ENCODE data around the gene ZNF217.
"Not testable (repeated sequence)": the region's sequence is repeated elsewhere in the genome, so short reads cannot be mapped to it uniquely, and the experiment has no call there.

The ZNF217 gene

DNA sequence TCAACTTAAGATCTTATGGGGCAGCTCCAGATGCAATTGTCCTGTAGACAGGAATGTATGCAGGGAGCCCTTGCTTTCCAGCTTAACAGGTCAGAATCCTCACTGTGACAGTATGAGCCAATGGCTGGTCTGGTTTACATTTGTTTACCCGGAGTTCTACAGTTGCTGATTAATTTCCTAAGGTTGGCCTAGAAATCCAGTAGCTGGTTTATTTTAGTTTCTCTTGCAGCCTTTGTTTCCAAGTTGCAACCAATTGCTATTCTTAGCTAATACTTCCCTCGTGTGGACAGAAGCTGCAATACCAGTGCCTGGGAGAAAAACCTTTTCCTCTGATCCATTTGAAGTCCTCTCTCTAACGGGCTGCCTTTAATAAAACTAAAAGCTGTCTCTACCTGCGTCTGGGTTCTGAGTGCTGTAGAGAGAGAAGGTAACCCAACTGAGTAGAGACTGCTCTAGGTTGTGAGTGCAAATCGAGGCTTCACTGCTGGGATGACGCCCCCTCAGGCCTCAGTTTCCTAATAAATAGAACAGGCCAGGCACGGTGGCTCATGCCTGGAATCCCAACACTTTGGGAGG lies 45.9 kb downstream of the ZNF217 start:
- no peaks in the 10 kb centered on the region for H3K36me3 ChIP-seq (ENCODE audit: insufficient read depth)
- H3K4me2 ChIP-seq, result peak overlapping the region; percentile 29; the same call in 1 of the 2 replicates
- peak overlapping the region; percentile 52 for H2AFZ ChIP-seq (ENCODE audit: low read depth)
- no peaks in the 10 kb centered on the region for H3K27me3 ChIP-seq (ENCODE audit: insufficient read depth, low read depth)
- no peaks in the 10 kb centered on the region for H4K20me1 ChIP-seq (ENCODE audit: insufficient read depth)
- H3K9ac ChIP-seq, result no peak overlapping the region
- H3K27ac ChIP-seq, result no peak overlapping the region
- H3K4me3 ChIP-seq (IDR thresholded peaks at IDR 0.05; ENCODE audit: insufficient read depth, low read depth, low read length), result no peak overlapping the region
- no peaks in the 10 kb centered on the region for H3K79me2 ChIP-seq (ENCODE audit: insufficient read depth, low read depth)
- TF ChIP-seq, protein P1, sequence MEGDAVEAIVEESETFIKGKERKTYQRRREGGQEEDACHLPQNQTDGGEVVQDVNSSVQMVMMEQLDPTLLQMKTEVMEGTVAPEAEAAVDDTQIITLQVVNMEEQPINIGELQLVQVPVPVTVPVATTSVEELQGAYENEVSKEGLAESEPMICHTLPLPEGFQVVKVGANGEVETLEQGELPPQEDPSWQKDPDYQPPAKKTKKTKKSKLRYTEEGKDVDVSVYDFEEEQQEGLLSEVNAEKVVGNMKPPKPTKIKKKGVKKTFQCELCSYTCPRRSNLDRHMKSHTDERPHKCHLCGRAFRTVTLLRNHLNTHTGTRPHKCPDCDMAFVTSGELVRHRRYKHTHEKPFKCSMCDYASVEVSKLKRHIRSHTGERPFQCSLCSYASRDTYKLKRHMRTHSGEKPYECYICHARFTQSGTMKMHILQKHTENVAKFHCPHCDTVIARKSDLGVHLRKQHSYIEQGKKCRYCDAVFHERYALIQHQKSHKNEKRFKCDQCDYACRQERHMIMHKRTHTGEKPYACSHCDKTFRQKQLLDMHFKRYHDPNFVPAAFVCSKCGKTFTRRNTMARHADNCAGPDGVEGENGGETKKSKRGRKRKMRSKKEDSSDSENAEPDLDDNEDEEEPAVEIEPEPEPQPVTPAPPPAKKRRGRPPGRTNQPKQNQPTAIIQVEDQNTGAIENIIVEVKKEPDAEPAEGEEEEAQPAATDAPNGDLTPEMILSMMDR (conservative IDR thresholded peaks at IDR 0.05; ENCODE audit: low read depth, low read length), result peak; percentile 83
- peaks cover 11% of the 10 kb centered on the region for H3K4me1 ChIP-seq (ENCODE audit: low read depth, poor library complexity, severe bottlenecking)

GRCh38 chr20:53539516-53539915 lies 54.1 kb downstream of the ZNF217 start:
- Histone ChIP-seq H3K4me3 (IDR thresholded peaks at IDR 0.05; ENCODE audit: insufficient read depth, low read depth, low read length) (no peak overlapping the region), H3K4me2 (no peak overlapping the region), H4K20me1 (ENCODE audit: insufficient read depth) (no peaks in the 10 kb centered on the region), H3K79me2 (ENCODE audit: insufficient read depth, low read depth) (no peaks in the 10 kb centered on the region), H3K9ac (no peak overlapping the region), H3K4me1 (ENCODE audit: low read depth, poor library complexity, severe bottlenecking) (no peaks in the 10 kb centered on the region), H3K27me3 (ENCODE audit: insufficient read depth, low read depth) (no peaks in the 10 kb centered on the region), H3K36me3 (ENCODE audit: insufficient read depth) (no peaks in the 10 kb centered on the region), H3K27ac (no peak overlapping the region), H2AFZ (ENCODE audit: low read depth) (no peak overlapping the region)
- TF ChIP-seq, protein P1 (conservative IDR thresholded peaks at IDR 0.05; ENCODE audit: low read depth, low read length), result no peak

DNA sequence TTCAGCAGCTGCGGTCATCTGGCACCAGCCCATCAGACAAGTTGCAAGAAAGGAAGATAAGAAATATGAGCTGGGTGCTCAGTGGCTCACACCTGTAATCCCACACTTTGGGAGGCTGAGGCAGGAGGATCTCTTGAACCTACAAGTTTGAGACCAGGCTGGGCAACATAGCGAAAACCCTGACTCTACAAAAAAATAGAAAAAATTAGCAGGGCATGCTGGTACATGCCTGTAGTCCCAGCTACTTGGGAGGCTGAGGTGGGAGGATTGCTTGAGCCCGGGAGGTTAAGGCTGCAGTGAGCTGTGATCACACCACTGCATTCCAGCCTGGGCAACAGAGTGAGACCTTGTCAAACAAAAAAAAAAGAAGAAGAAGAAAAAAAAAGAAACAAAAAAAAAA lies 57.3 kb downstream of the ZNF217 start:
- not testable (repeated sequence) for H3K4me3 ChIP-seq (IDR thresholded peaks at IDR 0.05; ENCODE audit: insufficient read depth, low read depth, low read length)

GRCh38 chr20:53535878-53536277 lies 57.8 kb downstream of the ZNF217 start:
- Histone ChIP-seq H3K4me1 (ENCODE audit: low read depth, poor library complexity, severe bottlenecking) (no peaks in the 10 kb centered on the region), H4K20me1 (ENCODE audit: insufficient read depth) (no peaks in the 10 kb centered on the region), H3K27me3 (ENCODE audit: insufficient read depth, low read depth) (no peaks in the 10 kb centered on the region), H3K27ac (no peak overlapping the region), H3K36me3 (ENCODE audit: insufficient read depth) (no peaks in the 10 kb centered on the region), H3K9ac (no peak overlapping the region), H3K4me2 (no peak overlapping the region), H3K79me2 (ENCODE audit: insufficient read depth, low read depth) (no peaks in the 10 kb centered on the region), H3K4me3 (IDR thresholded peaks at IDR 0.05; ENCODE audit: insufficient read depth, low read depth, low read length) (no peak overlapping the region), H2AFZ (ENCODE audit: low read depth) (no peak overlapping the region)
- TF ChIP-seq, protein P1 (conservative IDR thresholded peaks at IDR 0.05; ENCODE audit: low read depth, low read length), result no peak

More for the DNA sequence above, 57.3 kb downstream of the ZNF217 start:
- not testable (repeated sequence) for H3K27ac ChIP-seq; H3K27me3 ChIP-seq (ENCODE audit: insufficient read depth, low read depth); H2AFZ ChIP-seq (ENCODE audit: low read depth); H3K4me2 ChIP-seq; H3K79me2 ChIP-seq (ENCODE audit: insufficient read depth, low read depth); H3K9ac ChIP-seq; H3K4me1 ChIP-seq (ENCODE audit: low read depth, poor library complexity, severe bottlenecking); H3K36me3 ChIP-seq (ENCODE audit: insufficient read depth); H4K20me1 ChIP-seq (ENCODE audit: insufficient read depth)

DNA sequence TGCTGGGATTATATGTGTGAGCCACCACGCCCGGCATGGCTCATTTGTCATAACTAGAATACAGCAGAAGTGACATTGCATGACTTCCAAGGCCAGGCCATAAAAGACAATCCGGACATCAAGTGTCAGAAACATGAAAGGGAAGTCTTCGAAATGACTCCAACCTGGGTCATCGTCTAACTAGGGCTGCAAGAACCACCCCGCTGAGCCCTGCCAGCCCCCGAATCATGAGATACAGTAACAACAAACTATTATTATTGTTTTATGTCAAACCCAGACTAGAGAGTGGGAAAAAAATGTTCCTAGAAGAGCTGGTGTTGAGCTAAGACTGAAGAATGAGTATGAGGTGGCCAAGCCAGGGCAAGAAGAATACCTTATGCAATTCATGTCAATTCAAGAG lies 59.6 kb downstream of the ZNF217 start:
- Histone ChIP-seq H4K20me1 (ENCODE audit: insufficient read depth) (no peaks in the 10 kb centered on the region), H3K27me3 (ENCODE audit: insufficient read depth, low read depth) (no peaks in the 10 kb centered on the region), H3K36me3 (ENCODE audit: insufficient read depth) (no peaks in the 10 kb centered on the region), H2AFZ (ENCODE audit: low read depth) (no peak overlapping the region), H3K4me3 (IDR thresholded peaks at IDR 0.05; ENCODE audit: insufficient read depth, low read depth, low read length) (no peak overlapping the region), H3K79me2 (ENCODE audit: insufficient read depth, low read depth) (no peaks in the 10 kb centered on the region), H3K27ac (no peak overlapping the region), H3K4me2 (no peak overlapping the region), H3K9ac (no peak overlapping the region), H3K4me1 (ENCODE audit: low read depth, poor library complexity, severe bottlenecking) (no peaks in the 10 kb centered on the region)
- TF ChIP-seq, protein P1 (conservative IDR thresholded peaks at IDR 0.05; ENCODE audit: low read depth, low read length), result no peak

All from KMS-11 (cell line).